ENCODE measurements around the gene CSPG4.

GRCh38 chr15:75727851-75728715 lies 15.4 kb upstream of the CSPG4 start:
- TF ChIP-seq CTCF (IDR thresholded peaks at IDR 0.05) = peak; percentile 84
- TF ChIP-seq REST (IDR thresholded peaks at IDR 0.05; ENCODE audit: insufficient read depth in 1 of 2, low read depth in 2 of 2, low read length in 1 of 2) = no peak
- no peak for TF ChIP-seq POLR2AphosphoS5 (IDR thresholded peaks at IDR 0.05; ENCODE audit: low read depth, low read length)
- no peak for TF ChIP-seq SIN3A (IDR thresholded peaks at IDR 0.05; ENCODE audit: borderline replicate concordance, insufficient read depth, low read depth, low read length)

Measured in Panc1 (cell line).